GM21619 (cell line): Measurements from ENCODE around the gene RPL4.

Experiments used
- ATAC-seq: cut with Tn5 transposase; IDR thresholded peaks from one replicate; pipeline ENCODE4 v1.9.1; 2021; ENCODE audit not compliant: unreplicated experiment

Gene RPL4

GRCh38 chr15:66459818-66460615, 44.6 kb downstream of the RPL4 start:
- ATAC-seq, result no peak

DNA sequence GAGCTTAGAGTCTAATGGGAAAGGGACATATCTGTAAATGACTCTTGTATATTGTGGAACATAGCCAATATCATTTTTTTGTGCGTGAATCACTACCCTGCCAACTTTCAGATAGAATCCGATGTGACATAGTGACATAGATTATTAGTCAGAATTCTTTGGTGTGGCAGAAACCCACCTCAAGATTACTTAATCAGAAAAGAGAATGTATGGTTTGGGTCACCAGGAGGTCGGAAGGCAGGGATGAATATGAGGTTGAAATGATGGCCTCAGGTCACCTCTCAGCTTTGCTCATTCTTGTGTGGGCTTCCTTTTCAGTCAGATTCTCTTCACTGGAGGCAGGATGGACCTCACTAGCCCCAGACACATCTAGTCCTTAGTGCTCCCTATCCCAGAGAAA, 48.4 kb downstream of the RPL4 start:
- no peak for ATAC-seq

GRCh38 chr15:66454143-66454542, 50.5 kb downstream of the RPL4 start:
- no peak for ATAC-seq

- no peak for ATAC-seq
Observed at GRCh38 chr15:66452971-66453580, 51.6 kb downstream of the RPL4 start.

DNA sequence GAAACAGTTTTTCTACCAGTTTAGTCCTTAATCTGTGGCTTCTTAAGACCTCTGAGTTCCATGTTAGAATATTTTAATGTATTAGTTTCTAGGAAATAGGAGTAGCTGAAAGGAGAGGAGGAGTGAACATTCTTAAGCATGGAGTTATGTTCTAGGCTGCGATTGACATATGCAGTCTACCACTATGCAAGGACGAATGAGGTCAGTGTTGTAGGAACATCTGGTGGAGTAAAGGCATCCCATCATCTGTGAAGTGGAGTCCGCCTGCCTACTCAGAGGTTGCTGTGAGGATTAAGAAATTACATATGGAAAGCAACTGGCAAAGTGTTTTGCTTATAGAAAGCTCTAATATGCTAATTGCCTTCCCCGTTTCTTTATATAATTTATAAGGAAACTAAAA, 52.2 kb downstream of the RPL4 start:
- ATAC-seq, result no peak
